ENCODE measurements around the gene TRPV4.
"Not testable (repeated sequence)": the region's sequence is repeated elsewhere in the genome, so short reads cannot be mapped to it uniquely, and the experiment has no call there.

Gene TRPV4

GRCh38 chr12:109868182-109869051 lies 35.2 kb upstream of the TRPV4 start:
- no peak for TF ChIP-seq CTCF (IDR thresholded peaks at IDR 0.05; ENCODE audit: insufficient read depth, missing control alignments)
- no peak for FAIRE-seq
- DNase-seq (ENCODE audit: insufficient read length, low spot score): no peak

GRCh38 chr12:109864916-109865315 lies 31.7 kb upstream of the TRPV4 start:
- DNase-seq (ENCODE audit: insufficient read length, low spot score) (no peak), FAIRE-seq (no peak)
- TF ChIP-seq CTCF (IDR thresholded peaks at IDR 0.05; ENCODE audit: insufficient read depth, missing control alignments): no peak

- DNase-seq (ENCODE audit: insufficient read length, low spot score) (no peak), FAIRE-seq (no peak)
- TF ChIP-seq CTCF (IDR thresholded peaks at IDR 0.05; ENCODE audit: insufficient read depth, missing control alignments): no peak
These were observed 30.9 kb upstream of the TRPV4 start for GRCh38 chr12:109863847-109864712.

GRCh38 chr12:109862491-109862890 lies 29.3 kb upstream of the TRPV4 start:
- FAIRE-seq; DNase-seq (ENCODE audit: insufficient read length, low spot score): not testable (repeated sequence)

- no peak for TF ChIP-seq CTCF (IDR thresholded peaks at IDR 0.05; ENCODE audit: insufficient read depth, missing control alignments)
- FAIRE-seq (no peak), DNase-seq (ENCODE audit: insufficient read length, low spot score) (no peak)
These were observed 28.6 kb upstream of the TRPV4 start for GRCh38 chr12:109861689-109862314.

GRCh38 chr12:109860977-109861376 lies 27.8 kb upstream of the TRPV4 start:
- FAIRE-seq: no peak
- no peak for DNase-seq (ENCODE audit: insufficient read length, low spot score)
- no peak for TF ChIP-seq CTCF (IDR thresholded peaks at IDR 0.05; ENCODE audit: insufficient read depth, missing control alignments)

GRCh38 chr12:109858764-109859163 lies 25.6 kb upstream of the TRPV4 start:
- TF ChIP-seq CTCF (IDR thresholded peaks at IDR 0.05; ENCODE audit: insufficient read depth, missing control alignments): no peak
- FAIRE-seq (no peak), DNase-seq (ENCODE audit: insufficient read length, low spot score) (no peak)
